Lower leg skin (tissue), 3 donors: ENCODE data around the gene SYT1.

Experiments used
- POLR2A ChIP-seq, 2 donors: fragments of 450-650 bp; IDR thresholded peaks; one replicate each; pipeline ENCODE4 v1.6.1; 2016 to 2017; ENCODE audit warnings: antibody characterized with exemption in 2 of 2, mild to moderate bottlenecking in 1 of 2, moderate library complexity in 1 of 2
- TF ChIP-seq, protein P1 (sequence below), 3 donors: fragments of 450-650 bp; IDR thresholded peaks; one replicate each; pipeline ENCODE4 v1.5.1; 2016; ENCODE audit warnings: antibody characterized with exemption in 3 of 3, mild to moderate bottlenecking in 3 of 3, moderate library complexity in 2 of 3

DNA sequence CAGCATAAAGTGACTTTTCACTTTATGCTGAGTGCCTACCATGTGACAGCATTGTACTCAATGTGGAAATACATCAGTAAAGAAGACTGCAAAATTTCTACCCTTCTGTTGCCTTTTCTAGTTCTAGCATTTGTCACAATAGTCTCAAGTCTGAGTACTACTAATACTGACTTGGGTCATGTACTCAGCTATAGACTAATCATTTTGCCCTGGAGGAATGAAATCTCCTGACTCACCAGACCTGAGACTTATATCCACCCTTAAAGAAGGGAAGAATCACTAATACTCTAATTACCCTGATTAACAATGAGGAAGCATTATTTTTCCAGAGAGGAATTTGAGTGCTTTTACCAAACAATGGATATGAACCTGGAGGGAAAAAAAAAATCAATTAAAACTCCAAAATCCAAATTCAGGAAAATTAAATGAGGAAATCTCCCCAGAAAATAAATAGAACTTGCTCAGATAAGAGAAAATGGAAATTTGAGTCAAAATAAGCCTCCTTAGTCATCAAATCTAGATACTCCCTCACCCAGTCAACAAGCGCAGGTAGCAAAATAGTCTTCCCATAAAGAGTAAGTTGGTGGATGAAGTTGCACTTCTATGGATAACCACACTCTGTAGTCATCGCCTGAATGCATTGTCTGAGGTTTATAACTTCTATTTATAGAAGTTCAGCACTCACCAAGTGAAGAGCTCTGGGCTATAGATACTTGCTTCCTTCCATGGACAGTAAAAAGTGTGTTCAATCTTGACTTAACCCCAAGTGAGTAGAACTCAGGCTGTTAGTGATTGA lies 386.6 kb downstream of the SYT1 start:
- no peak for TF ChIP-seq POLR2A (IDR thresholded peaks at IDR 0.05)
- TF ChIP-seq, protein P1, sequence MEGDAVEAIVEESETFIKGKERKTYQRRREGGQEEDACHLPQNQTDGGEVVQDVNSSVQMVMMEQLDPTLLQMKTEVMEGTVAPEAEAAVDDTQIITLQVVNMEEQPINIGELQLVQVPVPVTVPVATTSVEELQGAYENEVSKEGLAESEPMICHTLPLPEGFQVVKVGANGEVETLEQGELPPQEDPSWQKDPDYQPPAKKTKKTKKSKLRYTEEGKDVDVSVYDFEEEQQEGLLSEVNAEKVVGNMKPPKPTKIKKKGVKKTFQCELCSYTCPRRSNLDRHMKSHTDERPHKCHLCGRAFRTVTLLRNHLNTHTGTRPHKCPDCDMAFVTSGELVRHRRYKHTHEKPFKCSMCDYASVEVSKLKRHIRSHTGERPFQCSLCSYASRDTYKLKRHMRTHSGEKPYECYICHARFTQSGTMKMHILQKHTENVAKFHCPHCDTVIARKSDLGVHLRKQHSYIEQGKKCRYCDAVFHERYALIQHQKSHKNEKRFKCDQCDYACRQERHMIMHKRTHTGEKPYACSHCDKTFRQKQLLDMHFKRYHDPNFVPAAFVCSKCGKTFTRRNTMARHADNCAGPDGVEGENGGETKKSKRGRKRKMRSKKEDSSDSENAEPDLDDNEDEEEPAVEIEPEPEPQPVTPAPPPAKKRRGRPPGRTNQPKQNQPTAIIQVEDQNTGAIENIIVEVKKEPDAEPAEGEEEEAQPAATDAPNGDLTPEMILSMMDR (IDR thresholded peaks at IDR 0.05), result no peak
